Panc1 (cell line): ENCODE measurements around the gene FLOT2.

Source experiments
- CTCF ChIP-seq: fragments of 450-650 bp; IDR thresholded peaks from 2 replicates; pipeline ENCODE4 v1.5.1; 2017; ENCODE audit warnings: mild to moderate bottlenecking
- POLR2AphosphoS5 ChIP-seq: IDR thresholded peaks from 2 replicates; pipeline ENCODE4 v1.6.1; 2012; ENCODE audit warnings: mild to moderate bottlenecking, low read depth, low read length, moderate library complexity
- TCF7L2 ChIP-seq: IDR thresholded peaks from 2 replicates; pipeline ENCODE4 v1.6.1; 2011; ENCODE audit warnings: mild to moderate bottlenecking, low read depth, low read length, inconsistent platforms
- TF ChIP-seq, protein P1 (sequence below), 2 experiments: IDR thresholded peaks; 2 replicates each; pipeline ENCODE4 v1.6.1; 2011 to 2012; ENCODE audit warnings: low read depth in 2 of 2, control low read depth in 1 of 2, low read length in 1 of 2, mild to moderate bottlenecking in 1 of 2, moderate library complexity in 1 of 2; ENCODE audit not compliant: insufficient read depth in 1 of 2

DNA sequence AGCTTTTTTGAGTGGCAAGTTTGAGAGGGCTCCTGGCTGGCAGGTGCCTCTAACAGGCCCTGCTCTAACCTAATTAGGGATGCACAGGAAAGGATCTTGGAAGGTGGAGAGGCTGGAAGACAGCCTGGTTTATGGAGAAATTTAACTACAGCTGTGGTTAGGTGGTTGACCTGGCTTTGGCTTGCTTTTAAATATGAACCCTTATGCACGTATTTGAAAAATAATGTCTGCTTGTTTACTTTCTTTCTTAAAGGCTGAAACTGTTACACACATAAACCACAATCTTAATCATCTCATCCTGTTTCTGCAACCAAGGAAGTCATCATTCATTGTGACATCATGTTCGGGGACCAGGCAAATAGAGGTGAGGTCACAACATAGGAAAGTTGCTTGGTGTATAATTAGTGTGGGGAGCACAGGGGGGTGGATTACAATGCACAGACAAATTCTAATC lies 28.4 kb upstream of the FLOT2 start:
- TF ChIP-seq CTCF: no peak
- TF ChIP-seq POLR2AphosphoS5: no peak
- TF ChIP-seq, protein P1, sequence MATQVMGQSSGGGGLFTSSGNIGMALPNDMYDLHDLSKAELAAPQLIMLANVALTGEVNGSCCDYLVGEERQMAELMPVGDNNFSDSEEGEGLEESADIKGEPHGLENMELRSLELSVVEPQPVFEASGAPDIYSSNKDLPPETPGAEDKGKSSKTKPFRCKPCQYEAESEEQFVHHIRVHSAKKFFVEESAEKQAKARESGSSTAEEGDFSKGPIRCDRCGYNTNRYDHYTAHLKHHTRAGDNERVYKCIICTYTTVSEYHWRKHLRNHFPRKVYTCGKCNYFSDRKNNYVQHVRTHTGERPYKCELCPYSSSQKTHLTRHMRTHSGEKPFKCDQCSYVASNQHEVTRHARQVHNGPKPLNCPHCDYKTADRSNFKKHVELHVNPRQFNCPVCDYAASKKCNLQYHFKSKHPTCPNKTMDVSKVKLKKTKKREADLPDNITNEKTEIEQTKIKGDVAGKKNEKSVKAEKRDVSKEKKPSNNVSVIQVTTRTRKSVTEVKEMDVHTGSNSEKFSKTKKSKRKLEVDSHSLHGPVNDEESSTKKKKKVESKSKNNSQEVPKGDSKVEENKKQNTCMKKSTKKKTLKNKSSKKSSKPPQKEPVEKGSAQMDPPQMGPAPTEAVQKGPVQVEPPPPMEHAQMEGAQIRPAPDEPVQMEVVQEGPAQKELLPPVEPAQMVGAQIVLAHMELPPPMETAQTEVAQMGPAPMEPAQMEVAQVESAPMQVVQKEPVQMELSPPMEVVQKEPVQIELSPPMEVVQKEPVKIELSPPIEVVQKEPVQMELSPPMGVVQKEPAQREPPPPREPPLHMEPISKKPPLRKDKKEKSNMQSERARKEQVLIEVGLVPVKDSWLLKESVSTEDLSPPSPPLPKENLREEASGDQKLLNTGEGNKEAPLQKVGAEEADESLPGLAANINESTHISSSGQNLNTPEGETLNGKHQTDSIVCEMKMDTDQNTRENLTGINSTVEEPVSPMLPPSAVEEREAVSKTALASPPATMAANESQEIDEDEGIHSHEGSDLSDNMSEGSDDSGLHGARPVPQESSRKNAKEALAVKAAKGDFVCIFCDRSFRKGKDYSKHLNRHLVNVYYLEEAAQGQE (IDR thresholded peaks at IDR 0.05; ENCODE audit: insufficient read depth in 1 of 2, low read depth in 2 of 2, low read length in 1 of 2): no peak
- no peak for TF ChIP-seq TCF7L2
